ENCODE measurements around the gene ESYT1. TPM values are rescaled to one million over a fixed set of nuclear protein-coding genes. Genes with fewer than 3 reads are reported as not detected.

The ESYT1 gene
- total RNA-seq, 1 experiment from 2014 or later, result 111 TPM

GRCh38 chr12:56080556-56081138 is 47.4 kb upstream of the ESYT1 start:
- Histone ChIP-seq H3K9ac (ENCODE audit: extremely low read depth, insufficient read length, low read length) (peak overlapping the region; percentile 82), H3K27me3 (ENCODE audit: insufficient read depth, low read length) (no peaks in the 10 kb centered on the region; the same call in 1 of the 2 replicates), H2BK12ac (ENCODE audit: insufficient read length, low read depth, low read length) (no peak overlapping the region), H2BK120ac (ENCODE audit: low read depth, low read length, poor library complexity, severe bottlenecking) (no peak overlapping the region), H3K79me1 (ENCODE audit: insufficient read depth, low read depth, low read length, poor library complexity, severe bottlenecking) (no peaks in the 10 kb centered on the region), H4K20me1 (ENCODE audit: control insufficient read depth, insufficient read depth, insufficient read length) (no peaks in the 10 kb centered on the region), H3K23me2 (ENCODE audit: insufficient read length, low read depth, low read length, poor library complexity, severe bottlenecking) (peaks cover 13% of the 10 kb centered on the region), H3K18ac (ENCODE audit: insufficient read length, low read depth, low read length) (peak overlapping the region; percentile 66), H3K23ac (ENCODE audit: insufficient read length, low read depth, low read length) (no peak overlapping the region), H4K5ac (ENCODE audit: insufficient read length, low read depth, low read length) (no peak overlapping the region), H3K4ac (ENCODE audit: low read depth, low read length) (no peak overlapping the region), H2BK20ac (ENCODE audit: low read depth, low read length, poor library complexity, severe bottlenecking) (no peak overlapping the region), H2AFZ (ENCODE audit: low read length) (no peak overlapping the region), H2BK5ac (ENCODE audit: insufficient read length, low read length) (no peak overlapping the region), H3K4me1 (ENCODE audit: insufficient read depth, low read length) (0 out of 2 replicates have a peak, but pooled peaks cover 4% of the 10 kb centered on the region), H4K8ac (replicated peaks; ENCODE audit: insufficient read length, low read depth, low read length) (no peak overlapping the region), H3K79me2 (ENCODE audit: insufficient read depth, low read length) (peaks cover 7% of the 10 kb centered on the region; the same call in 1 of the 2 replicates), H3K27ac (ENCODE audit: insufficient read length, low read depth, low read length) (no peak overlapping the region), H3K14ac (ENCODE audit: insufficient read depth, low read length) (peak overlapping the region; percentile 74), H2AK5ac (ENCODE audit: insufficient read length, low read length) (no peak overlapping the region), H3K4me2 (ENCODE audit: insufficient read depth, insufficient read length, low read length) (peak overlapping the region; percentile 57), H3T11ph (ENCODE audit: low read length) (no peak overlapping the region), H3K9me3 (ENCODE audit: control insufficient read depth, low read depth, low read length) (no peaks in the 10 kb centered on the region), H3K56ac (ENCODE audit: insufficient read length, low read depth, low read length) (no peak overlapping the region), H4K91ac (ENCODE audit: insufficient read length, low read depth, low read length) (peak overlapping the region; percentile 0), H2BK15ac (ENCODE audit: low read depth, low read length) (no peak overlapping the region)
- Mint-ChIP-seq H3K9me3 (peaks cover 3% of the 10 kb centered on the region in 2 experiments; a peak in 4 of 5 replicates), H3K27ac (peak overlapping the region in 2 of 3 experiments; percentile 39 to 95; a peak in 5 of 7 replicates), H3K36me3 (ENCODE audit: insufficient read depth in 1 of 3, low read depth in 3 of 3) (peaks cover 8 to 21% (median 19%) of the 10 kb centered on the region in 3 experiments), H3K4me3 (peak overlapping the region; percentile 83 to 93), H3K27me3 (ENCODE audit: low read depth) (no peaks in the 10 kb centered on the region), H3K4me1 (peaks cover 19 to 22% of the 10 kb centered on the region in 2 experiments)
- DNase-seq, result peak; percentile 75
- WGBS (ENCODE audit: extremely low coverage, insufficient read length, low lambda C conversion rate), result no CpG with 5 or more reads among the region's 20 CpGs
- TF ChIP-seq CTCF (conservative IDR thresholded peaks at IDR 0.05), result peak; percentile 27; the same call in 2 of the 3 replicates
